ENCODE results near the gene CLCA4.

The CLCA4 gene

DNA sequence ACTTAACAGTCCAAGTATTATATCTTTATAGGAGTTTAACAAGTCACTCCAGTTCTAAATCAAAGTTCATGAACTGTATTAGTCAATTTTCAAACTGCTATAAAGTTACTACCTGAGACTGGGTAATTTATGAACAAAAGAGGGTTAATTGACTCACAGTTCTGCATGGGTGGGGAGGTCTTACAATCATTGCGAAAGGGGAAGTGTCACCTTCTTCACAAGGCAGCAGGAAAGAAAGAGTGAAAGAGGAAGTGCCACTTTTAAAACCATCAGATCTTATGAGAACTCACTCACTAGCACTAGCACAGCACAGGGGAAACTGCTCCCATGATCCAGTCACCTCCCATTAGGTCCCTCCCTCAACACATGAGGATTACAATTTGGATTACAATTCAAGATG lies 70.0 kb downstream of the CLCA4 start:
- no peak for DNase-seq (ENCODE audit: low read depth, low spot score)

GRCh38 chr1:86618358-86618757 lies 71.5 kb downstream of the CLCA4 start:
- DNase-seq (ENCODE audit: low read depth, low spot score): no peak

DNA sequence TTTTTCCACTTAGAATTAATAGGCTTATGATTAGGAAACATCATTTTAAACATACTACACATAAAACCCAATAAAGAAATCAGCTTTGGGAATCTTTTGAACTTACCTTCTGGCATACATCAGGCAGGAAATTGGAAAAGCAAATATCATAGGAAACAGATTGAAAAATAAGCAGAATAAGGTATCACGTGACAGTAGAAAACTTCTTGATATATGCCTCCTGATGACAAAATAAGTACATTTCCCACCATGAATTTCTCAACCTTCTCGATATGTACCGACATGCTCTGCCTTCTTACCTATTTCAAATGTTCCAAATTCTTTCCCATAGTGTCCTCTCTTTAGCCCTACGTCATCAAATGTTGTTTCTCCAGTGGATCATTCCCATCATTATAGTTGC lies 72.4 kb downstream of the CLCA4 start:
- DNase-seq (ENCODE audit: low read depth, low spot score): no peak

- DNase-seq (ENCODE audit: low read depth, low spot score): peak; percentile 2
Observed at GRCh38 chr1:86621286-86621685, 74.4 kb downstream of the CLCA4 start.
